Endometrial microvascular endothelial cells (primary cell): ENCODE results near the gene ETHE1. TPM values are rescaled to one million over a fixed set of nuclear protein-coding genes. Genes with fewer than 3 reads are reported as not detected.

Experiments used
- in situ Hi-C: cut with HindIII; loops from 2 replicates; pipeline ENCODE4 v1.10.0; 2017; ENCODE audit warnings: low sequenced_read_pairs, low pct_unique_long_range_greater_than_20kb; ENCODE audit errors: inconsistent ontology term
- total RNA-seq: library from RNA; depleted of rRNA; stranded (reverse); fragments of >200 nt; gene quantifications from one replicate; pipeline ENCODE4 v1.2.3, GENCODE V29; 2015; ENCODE audit errors: inconsistent ontology term

Gene ETHE1
- total RNA-seq: 52.6 TPM

GRCh38 chr19:43526884-43527859, at the start of gene ETHE1:
Gene ETHE1 (minus strand): TSS chr19:43527201. CDS start chr19:43527177, 24 bp downstream.
- in situ Hi-C loops: no loop called here

GRCh38 chr19:43575955-43576878, 49.2 kb upstream of the ETHE1 start:
- in situ Hi-C loops: no loop called here

GRCh38 chr19:43575156-43575950, 48.4 kb upstream of the ETHE1 start, which contains the start of the genes PINLYP and XRCC1:
Gene PINLYP (plus strand): TSS chr19:43575801. CDS start chr19:43577192, 1,391 bp downstream.
Gene XRCC1 (minus strand): TSS chr19:43575527. CDS start chr19:43575458, 69 bp downstream.
- in situ Hi-C loops: no loop called here

- in situ Hi-C loops: no loop called here
Observed at GRCh38 chr19:43574424-43575155, 47.6 kb upstream of the ETHE1 start.

- in situ Hi-C loops: no loop called here
Observed at GRCh38 chr19:43572171-43572588, 45.2 kb upstream of the ETHE1 start.

- in situ Hi-C loops: no loop called here
Observed at GRCh38 chr19:43570174-43570791, 43.3 kb upstream of the ETHE1 start.

- in situ Hi-C loops: no loop called here
Observed at GRCh38 chr19:43569657-43570056, 42.7 kb upstream of the ETHE1 start.

- in situ Hi-C loops: no loop called here
Observed at GRCh38 chr19:43564800-43565199, 37.8 kb upstream of the ETHE1 start.

GRCh38 chr19:43563816-43564457, 36.9 kb upstream of the ETHE1 start:
- in situ Hi-C loops: no loop called here

- in situ Hi-C loops: no loop called here
Observed at GRCh38 chr19:43562698-43563241, 35.8 kb upstream of the ETHE1 start.

- in situ Hi-C loops: no loop called here
Observed at GRCh38 chr19:43562226-43562697, 35.3 kb upstream of the ETHE1 start.

GRCh38 chr19:43561139-43561970, 34.4 kb upstream of the ETHE1 start:
- in situ Hi-C loops: no loop called here

GRCh38 chr19:43560687-43561086, 33.7 kb upstream of the ETHE1 start:
- in situ Hi-C loops: no loop called here

- in situ Hi-C loops: no loop called here
Observed at GRCh38 chr19:43555185-43555770, 28.3 kb upstream of the ETHE1 start.

GRCh38 chr19:43554317-43554895, 27.4 kb upstream of the ETHE1 start:
- in situ Hi-C loops: no loop called here
